ENCODE results near the gene PRELID3B.
A peak's percentile ranks its signal among the peaks of the same experiment; 100 is the strongest.

- no peak for TF ChIP-seq MYNN (CRISPR knock-in tag; IDR thresholded peaks at IDR 0.05; ENCODE audit: low read depth)
- TF ChIP-seq, protein P1, sequence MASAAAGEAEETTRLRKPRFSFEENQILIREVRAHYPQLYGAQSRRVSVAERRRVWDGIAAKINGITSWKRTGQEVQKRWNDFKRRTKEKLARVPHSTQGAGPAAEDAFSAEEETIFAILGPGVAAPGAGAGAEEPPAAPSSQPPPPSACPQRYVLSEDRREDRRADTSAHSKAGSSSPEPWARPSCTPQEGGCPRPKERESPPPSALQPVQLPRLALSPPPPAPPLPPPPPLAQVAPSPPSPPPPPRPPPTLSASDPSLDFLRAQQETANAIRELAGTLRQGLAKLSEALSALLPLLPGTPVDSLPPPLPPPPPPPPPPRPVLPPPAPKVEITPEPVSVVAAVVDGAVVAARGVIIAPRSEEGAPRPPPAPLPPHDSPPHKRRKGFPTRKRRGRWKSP (CRISPR knock-in tag; IDR thresholded peaks at IDR 0.05), result no peak
- no peak for TF ChIP-seq NCOR1 (IDR thresholded peaks at IDR 0.05; ENCODE audit: borderline replicate concordance, low read length)
- no peak for TF ChIP-seq ELF4 (CRISPR knock-in tag; IDR thresholded peaks at IDR 0.05; ENCODE audit: borderline replicate concordance)
- TF ChIP-seq, protein P2, sequence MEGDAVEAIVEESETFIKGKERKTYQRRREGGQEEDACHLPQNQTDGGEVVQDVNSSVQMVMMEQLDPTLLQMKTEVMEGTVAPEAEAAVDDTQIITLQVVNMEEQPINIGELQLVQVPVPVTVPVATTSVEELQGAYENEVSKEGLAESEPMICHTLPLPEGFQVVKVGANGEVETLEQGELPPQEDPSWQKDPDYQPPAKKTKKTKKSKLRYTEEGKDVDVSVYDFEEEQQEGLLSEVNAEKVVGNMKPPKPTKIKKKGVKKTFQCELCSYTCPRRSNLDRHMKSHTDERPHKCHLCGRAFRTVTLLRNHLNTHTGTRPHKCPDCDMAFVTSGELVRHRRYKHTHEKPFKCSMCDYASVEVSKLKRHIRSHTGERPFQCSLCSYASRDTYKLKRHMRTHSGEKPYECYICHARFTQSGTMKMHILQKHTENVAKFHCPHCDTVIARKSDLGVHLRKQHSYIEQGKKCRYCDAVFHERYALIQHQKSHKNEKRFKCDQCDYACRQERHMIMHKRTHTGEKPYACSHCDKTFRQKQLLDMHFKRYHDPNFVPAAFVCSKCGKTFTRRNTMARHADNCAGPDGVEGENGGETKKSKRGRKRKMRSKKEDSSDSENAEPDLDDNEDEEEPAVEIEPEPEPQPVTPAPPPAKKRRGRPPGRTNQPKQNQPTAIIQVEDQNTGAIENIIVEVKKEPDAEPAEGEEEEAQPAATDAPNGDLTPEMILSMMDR (CRISPR knock-in tag; IDR thresholded peaks at IDR 0.05), result 0 out of 2 replicates have a peak, but pooled peaks have one; percentile 3
- TF ChIP-seq SMC3 (IDR thresholded peaks at IDR 0.05; ENCODE audit: low read length), result no peak
- TF ChIP-seq, protein P3, sequence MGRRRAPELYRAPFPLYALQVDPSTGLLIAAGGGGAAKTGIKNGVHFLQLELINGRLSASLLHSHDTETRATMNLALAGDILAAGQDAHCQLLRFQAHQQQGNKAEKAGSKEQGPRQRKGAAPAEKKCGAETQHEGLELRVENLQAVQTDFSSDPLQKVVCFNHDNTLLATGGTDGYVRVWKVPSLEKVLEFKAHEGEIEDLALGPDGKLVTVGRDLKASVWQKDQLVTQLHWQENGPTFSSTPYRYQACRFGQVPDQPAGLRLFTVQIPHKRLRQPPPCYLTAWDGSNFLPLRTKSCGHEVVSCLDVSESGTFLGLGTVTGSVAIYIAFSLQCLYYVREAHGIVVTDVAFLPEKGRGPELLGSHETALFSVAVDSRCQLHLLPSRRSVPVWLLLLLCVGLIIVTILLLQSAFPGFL (CRISPR knock-in tag; IDR thresholded peaks at IDR 0.05), result no peak
- no peak for TF ChIP-seq HCFC1 (IDR thresholded peaks at IDR 0.05; ENCODE audit: low read depth, low read length)
- no peak for TF ChIP-seq ZNF260 (CRISPR knock-in tag; IDR thresholded peaks at IDR 0.05; ENCODE audit: borderline replicate concordance, low read depth)
Observed at GRCh38 chr20:59008715-59009336, 33.8 kb downstream of the PRELID3B start.

All from HepG2 (cell line).